Forelimb muscle (tissue), 1 donor: Measurements from ENCODE around the gene TARP.
"Not testable (repeated sequence)": the region's sequence is repeated elsewhere in the genome, so short reads cannot be mapped to it uniquely, and the experiment has no call there.

ENCODE experiments used
- DNase-seq: peaks from one replicate; pipeline ENCODE4 v3.0.0-alpha.2; 2013; ENCODE audit warnings: low read depth

TARP gene

DNA sequence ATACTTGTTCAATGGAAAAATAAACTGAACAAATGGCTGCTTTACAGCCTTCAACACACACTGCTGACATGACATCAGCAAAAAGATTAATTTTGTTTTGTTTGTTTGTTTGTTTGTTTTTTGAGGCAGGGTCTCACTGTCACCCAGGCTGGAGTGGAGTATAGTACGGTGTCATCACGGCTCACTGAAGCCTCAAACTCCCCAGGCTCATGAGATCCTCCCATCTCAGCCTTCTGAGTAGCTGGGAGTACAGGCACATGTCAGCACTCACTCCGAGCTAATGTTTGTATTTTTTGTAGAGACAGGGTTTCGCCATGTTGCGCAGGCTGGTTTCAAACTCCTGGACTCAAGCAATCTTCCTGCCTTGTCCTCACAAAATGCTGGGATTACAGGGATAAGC, 10.9 kb downstream of the TARP start:
- DNase-seq = no peak

DNA sequence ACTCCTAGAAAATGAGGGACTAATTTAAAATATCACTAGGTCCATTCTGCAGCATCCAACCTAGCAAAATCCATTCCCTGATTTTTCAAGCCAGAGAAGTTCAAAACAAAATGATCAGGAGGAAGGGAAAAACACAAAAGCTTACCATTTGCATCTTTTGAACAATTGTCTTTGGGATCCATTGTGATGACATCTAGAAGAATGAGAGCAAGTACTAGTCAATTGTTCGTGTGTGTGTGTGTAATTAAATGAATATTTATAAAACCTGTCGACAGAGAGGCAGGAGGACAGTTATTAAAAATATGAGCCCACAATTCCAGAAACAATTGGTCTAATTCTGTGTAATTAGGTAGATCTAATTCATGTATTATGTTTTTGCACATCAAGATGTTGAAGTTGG, 11.4 kb downstream of the TARP start:
- not testable (repeated sequence) for DNase-seq

DNA sequence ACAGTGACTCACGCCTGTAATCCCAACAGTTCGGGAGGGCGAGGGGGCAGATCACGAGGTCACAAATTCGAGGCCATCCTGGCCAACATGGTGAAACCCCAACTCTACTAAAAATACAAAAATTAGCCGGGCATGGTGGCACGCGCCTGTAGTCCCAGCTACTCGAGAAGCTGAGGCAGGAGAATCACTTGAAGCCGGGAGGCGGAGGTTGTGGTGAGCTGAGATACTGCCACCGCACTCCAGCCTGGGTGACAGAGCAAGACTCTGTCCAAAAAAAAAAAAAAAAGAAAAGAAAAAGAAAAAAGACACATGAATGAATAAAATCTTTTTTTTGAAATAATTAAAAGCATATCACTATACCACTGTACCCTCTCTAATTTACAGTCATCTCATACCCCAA, 11.8 kb downstream of the TARP start:
- DNase-seq = not testable (repeated sequence)

DNA sequence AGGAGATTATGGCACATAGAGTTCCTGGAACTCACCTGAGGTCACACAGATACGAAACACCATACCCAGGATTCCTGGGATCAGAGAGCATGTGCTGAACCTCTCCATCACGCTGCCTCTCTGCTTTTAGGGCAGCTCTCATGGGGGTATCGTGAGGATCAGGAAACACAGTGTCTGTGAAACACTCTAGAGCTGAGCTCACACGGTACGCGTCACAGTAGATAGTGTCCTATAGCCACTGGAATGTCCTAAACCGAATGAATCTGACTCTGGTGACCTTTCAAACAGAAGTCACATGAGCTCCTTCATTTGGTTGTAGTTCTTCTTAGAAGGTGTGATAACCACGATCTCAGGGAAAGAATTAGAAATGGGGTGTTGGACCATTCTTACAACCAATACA, 14.3 kb downstream of the TARP start:
- not testable (repeated sequence) for DNase-seq

DNA sequence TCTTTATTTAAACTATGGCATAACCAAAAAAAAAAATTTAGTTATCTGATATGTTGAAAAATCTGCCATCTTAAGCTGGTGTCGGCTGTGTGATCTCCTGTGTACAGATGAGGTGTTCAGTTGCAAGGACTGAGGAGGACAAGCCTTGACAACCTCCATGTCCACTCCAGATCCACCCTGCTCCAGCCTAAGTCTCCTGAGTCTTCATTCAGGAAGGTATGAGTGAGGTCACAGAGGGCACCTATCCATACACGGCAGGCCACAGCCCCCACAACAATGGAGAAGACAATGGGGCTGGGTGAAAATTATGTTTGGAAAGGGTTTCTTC, 16.1 kb downstream of the TARP start:
- no peak for DNase-seq

DNA sequence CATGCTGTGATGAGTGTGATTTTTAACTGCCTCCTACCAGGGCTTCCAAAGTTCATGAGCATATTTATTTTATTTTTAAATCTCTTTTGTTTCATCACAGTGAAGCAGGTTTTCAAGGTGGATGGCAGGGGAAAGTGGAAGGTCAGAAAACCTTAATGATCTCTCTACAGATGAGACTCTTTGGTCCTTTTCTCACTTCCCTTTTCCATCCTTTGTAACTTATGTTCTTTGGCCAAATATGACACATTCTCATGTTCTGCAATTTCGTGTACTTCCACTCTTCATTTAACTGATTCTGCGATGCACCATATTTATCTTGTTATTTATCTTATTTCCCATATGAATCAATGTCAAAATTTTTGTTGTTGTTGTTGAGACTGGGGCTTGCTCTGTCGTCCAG, 23.6 kb downstream of the TARP start:
- DNase-seq = not testable (repeated sequence)

DNA sequence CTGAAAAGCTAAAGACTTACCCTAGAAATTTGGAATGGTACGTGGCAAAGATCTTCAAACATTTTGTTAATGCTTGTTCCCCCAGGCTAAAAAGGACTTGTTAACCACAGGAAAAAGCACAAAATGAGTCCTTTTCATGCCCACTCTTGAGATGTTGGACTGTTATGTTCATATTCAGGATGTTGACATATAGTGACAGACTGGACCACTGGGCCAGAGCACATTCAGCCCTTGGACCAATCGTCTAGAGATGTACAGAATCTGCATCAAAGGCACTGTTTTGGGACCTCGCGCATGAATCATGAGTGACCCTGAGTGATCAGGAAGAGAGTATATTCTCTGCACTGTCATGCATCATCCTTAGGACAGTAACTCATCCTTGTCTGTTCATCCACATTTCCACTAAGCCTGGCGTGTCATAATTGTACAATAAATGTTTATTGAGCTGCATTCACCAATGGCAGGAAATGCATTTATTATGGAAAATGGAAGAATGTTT, 25.3 kb downstream of the TARP start:
- DNase-seq = no peak

DNA sequence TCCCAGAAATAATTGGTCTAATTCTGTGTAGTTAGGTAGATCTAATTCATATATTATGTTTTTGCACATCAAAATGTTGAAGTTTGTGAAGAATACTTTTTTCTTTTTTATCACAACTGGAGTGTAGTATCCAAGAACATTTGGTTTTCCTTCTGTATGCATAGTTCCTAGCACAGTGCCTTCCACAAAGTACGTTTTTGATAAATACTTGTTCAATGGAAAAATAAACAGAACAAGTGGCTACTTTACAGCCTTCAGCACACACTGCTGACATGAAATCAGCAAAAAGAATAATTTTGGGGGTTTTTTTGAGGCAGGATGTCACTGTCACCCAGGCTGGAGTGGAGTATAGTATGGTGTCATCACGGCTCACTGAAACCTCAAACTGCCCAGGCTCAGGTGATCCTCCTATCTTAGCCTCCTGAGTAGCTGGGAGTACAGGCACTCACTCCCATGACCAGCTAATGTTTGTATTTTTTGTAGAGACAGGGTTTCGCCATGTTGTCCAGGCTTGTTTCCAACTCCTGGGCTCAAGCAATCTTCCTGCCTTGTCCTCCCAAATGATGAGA, 27.9 kb downstream of the TARP start:
- no peak for DNase-seq

DNA sequence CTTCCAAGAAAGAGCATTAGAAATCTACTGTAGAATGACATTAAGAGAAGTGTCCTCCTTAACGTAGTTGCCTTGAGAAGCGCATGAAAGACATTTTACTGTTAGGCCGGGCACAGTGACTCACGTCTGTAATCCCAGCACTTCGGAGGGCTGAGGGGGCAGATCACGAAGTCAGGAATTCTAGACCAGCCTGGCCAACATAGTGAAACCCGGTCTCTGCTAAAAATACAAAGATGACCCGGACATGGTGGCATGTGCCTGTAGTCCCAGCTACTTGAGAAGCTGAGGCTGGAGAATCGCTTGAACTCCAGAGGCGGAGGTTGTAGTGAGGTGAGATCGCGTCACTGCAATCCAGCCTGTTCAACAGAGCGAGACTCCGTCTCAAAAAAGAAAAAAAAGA, 28.9 kb downstream of the TARP start:
- no peak for DNase-seq

DNA sequence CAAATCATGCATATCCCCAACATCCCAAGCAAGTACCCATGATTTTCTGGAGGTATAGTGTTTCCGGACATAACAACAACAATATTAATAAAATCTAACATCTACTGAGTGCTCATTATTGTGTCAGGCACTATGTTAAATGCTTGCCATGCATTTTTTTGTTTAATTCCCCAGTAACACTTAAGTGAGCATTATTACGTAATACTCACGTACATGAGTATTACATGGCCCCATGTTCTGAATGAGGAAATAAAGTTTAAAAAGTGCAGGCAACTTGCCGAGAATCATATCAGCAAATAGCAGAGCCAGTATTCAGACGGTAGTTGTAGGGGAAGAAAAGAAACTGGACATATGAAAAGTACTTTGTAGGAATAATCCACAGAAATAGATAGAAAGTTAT, 30.1 kb downstream of the TARP start:
- DNase-seq = not testable (repeated sequence)

DNA sequence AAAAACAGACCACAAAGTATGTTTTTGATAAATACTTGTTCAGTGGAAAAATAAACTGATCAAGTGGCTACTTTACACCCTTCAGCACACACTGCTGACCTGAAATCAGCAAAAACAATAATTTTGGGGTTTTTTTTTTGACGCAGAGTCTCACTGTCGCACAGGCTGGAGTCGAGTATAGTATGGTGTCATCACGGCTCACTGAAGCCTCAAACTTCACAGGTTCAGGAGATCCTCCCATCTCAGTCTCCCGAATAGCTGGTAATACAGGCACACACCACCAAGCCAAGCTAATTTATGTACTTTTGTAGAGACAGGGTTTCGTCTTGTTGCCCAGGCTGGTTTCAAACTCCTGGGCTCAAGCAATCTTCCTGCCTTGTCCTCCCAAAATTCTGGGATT, 30.6 kb downstream of the TARP start:
- no peak for DNase-seq

DNA sequence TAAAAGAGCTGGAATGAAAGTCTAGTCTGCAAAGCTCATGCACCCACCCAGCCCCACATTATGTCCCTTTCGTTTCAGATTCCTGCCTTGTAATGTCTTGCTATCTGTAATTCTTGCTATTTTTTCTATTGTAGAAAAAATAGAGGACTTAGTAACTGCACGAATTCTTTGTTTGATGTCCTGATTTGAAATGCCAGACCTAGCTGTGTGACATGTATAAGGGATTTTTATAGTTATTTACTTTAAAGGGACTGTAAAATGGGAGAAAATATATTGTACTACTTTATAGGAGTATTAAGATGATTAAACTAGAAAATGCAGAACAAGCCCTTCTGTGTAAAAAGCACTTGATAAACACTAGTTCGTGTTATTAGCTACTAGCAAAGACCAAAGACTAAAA, 32.4 kb downstream of the TARP start:
- no peak for DNase-seq

DNA sequence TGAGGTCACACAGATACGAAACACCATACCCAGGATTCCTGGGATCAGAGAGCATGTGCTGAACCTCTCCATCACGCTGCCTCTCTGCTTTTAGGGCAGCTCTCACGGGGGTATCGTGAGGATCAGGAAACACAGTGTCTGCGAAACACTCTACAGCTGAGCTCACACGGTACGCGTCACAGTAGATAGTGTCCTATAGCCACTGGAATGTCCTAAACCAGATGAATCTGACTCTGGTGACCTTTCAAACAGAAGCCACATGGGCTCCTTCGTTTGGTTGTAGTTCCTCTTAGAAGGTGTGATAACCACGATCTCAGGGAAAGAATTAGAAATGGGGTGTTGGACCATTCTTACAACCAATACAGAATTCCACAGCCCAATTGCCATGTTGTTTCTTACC, 34.3 kb downstream of the TARP start:
- DNase-seq = not testable (repeated sequence)

DNA sequence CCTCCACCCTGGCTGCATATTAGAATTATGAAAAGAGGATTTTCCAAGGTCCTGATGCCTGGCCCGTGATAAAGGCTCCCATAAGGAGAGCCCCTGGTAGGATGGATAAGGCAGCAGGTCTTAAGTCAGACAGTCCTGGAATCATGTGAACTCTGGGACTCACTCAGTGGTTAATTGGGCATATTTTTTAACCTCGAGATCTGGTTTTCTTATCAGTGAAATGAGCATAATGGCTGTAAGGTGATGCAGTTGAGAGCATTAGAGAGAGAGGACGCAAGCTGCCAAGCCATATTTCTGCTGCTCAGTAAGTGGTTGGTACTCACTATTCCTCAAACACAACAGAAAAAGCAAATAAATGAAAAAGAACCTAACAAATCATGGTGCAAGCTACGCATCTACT, 37.8 kb downstream of the TARP start:
- DNase-seq = no peak

DNA sequence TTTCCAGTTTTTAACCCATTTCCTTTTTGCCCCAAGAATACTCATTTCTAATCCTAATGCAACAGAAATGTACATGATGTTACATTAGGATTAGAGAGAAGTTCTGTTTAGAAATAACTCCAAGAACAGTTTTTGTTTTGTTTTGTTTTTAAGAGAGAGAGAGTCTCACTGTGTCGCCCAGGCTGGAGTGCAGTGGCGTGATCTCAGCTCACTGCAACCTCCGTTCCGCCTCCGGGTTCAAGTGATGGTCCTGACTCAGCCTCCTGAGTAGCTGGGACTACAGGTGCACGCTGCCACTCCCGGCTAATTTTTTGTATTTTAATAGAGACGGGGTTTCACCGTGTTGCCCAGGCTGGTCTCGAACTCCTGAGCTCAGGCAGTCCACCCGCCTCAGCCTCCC, 38.7 kb downstream of the TARP start:
- DNase-seq = not testable (repeated sequence)

DNA sequence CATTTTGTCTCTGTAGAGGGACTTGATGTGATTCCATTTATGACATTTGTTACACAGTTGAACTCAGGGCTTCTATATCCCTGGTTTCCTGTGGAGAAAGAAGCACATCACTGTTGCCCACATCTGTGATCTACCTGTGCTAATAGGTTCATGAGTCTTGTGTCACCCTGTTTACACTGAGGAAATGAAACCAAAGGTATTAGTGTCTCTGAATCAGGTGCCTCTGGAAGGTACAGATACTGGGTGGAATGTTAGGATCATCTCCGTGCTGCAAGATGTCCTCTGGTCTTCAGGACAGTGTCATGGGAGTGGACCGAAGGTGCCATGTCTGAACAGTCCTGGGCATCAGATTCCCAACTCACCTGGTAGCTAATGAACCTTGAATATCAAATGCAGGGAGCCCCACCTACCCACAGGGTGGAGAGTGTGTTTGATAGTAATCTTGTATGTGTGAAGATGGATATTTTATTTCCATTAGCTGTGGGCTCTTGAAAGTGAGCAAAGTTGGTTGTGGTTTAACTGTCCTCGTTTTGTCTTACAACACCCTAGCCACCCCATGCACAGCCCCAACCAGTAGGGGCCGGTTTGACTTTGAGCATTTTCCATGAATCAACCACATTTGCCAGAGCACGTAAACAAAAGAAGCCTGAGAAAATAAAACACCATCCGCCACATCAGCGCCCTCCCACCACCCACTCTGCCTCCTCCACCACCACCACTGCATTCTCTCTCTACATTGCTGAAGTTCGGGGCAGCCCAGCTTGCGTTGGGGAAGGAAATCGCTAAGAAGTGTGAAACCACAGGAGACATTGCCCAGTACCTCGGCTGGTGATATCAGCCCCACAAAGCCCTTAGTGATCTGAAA, 40.7 kb downstream of the TARP start:
- DNase-seq = no peak

DNA sequence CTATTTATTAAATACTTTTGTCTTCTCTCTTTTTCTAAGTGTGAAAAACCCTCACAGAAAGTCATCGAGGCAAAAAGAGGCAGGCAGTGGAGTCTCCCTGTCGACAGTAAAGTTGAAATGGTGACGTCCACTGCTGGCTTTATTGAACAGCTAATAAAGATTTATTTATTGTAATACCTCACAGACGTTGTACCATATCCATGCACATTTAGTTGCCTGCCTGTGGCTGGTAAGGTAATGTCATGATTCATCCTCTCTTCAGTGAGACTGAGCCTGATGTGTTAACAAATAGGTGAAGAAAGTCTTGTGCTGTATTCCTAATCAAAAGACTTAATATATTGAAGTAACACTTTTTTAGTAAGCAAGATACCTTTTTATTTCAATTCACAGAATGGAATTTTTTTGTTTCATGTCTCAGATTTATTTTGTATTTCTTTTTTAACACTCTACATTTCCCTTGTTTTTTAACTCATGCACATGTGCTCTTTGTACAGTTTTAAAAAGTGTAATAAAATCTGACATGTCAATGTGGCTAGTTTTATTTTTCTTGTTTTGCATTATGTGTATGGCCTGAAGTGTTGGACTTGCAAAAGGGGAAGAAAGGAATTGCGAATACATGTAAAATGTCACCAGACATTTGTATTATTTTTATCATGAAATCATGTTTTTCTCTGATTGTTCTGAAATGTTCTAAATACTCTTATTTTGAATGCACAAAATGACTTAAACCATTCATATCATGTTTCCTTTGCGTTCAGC, 43.4 kb downstream of the TARP start:
- no peak for DNase-seq

DNA sequence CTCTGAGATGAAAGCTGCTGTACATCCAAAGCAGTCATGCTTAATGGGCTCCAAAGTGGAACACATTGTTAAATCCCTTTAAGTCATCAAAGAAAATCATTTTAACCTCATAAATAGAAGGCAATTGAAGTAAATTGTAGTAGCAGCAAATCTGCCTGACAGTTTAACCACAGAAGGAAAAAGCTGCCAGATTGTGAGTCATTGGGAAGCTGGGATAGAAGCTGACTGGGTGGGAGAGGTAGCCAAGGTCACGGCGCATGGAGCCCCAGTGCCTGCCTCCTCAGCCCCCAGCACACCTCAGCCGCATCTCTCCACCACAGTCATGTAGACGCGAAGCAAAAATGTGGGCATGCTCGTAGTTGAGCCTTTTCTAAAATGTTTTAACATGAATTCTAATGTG, 44.0 kb downstream of the TARP start:
- no peak for DNase-seq

DNA sequence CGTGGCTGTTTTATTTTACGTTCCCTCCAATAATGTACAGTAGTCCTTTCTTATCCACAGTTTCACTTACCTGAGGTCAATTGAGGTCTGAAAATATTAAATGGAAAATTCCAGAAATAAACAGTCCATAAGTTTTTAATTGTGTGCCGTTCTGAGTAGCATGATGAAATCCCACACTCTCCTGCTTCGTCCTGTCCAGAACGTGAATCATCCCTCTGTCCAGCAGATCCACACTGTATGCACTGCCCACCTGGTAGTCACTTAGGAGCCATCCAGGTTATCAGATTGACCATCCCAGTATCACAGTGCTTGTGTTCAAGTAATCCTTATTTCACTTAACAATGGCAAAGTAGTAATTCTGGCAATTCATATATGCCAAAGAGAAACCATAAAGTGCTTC, 49.0 kb downstream of the TARP start:
- no peak for DNase-seq

DNA sequence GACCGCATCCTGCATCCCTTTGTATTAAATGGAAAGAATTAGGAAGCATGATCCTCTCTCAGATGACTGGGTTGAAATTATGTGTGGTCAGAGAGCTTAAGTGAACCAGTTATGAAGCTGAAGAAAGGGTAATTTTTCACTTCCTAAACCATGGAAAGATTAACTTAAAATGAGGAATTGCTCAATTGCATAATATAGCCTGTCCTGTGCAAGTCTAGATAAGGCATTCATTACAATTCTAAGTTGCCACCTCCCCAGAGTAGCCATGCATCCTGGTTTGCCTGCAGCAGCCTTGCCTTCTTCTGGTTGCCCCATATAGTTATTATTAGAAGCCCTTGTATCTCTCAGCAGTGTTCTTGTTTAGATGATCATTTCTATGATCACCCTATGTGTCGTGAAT, 50.1 kb downstream of the TARP start:
- DNase-seq = no peak

DNA sequence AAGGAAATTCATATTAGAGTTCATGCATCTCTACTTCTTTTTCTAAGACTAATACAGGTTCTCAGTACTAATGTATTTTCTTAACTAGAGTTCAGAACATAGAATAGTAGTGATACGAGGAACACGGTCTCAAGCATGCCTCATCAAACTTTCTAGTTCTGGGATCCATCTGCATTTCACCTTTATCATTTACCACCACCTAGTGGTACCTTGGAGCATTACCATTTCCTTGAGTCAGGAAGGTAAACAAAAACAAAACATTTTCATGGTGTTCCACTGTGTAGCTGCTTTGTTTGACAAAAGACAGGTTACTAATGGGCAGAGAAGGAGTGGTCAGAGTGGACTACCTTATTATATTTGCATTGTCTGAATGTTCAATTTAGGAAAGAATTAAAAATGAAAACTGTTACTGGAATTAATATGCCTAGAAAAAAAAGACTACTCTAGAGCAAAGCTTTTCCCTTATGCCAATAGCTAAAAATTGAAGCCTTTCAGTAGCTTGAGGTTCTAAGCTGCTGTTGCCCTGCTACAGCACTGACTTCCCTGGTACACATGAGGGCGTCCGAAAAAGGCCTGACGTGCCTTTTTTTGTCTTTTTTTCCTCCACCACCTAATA, 50.8 kb downstream of the TARP start:
- peak; percentile 55 for DNase-seq

DNA sequence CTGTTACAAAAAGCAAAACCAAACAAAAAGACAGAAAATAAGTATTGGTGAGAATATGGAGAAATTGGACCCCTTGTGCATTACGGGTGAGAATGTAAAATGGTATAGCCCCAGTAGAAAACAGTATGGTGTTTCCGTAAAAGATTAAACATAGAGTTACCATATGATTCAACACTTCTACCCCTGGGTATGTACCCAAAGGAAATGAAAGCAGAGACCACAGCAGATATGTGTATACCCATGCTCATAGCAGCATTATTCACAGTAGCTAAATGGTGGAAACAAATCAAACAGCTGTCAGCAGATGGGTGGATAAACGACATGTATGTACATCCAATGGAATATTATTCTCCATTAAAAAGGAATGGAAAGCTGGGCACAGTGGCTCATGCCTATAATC, 53.0 kb downstream of the TARP start:
- DNase-seq = no peak
